Stimulated activated CD8-positive, alpha-beta memory T cell treated with anti-CD3 and anti-CD28 coated beads, Interleukin-4, amount 100 ng/mL, for 48 hours (primary cell): Measurements from ENCODE around the gene TRMT44.
"Not testable (repeated sequence)": the region's sequence is repeated elsewhere in the genome, so short reads cannot be mapped to it uniquely, and the experiment has no call there.

Experiments used
- DNase-seq: peaks from one replicate; pipeline ENCODE4 v3.0.0-alpha.2; 2020

TRMT44 gene

DNA sequence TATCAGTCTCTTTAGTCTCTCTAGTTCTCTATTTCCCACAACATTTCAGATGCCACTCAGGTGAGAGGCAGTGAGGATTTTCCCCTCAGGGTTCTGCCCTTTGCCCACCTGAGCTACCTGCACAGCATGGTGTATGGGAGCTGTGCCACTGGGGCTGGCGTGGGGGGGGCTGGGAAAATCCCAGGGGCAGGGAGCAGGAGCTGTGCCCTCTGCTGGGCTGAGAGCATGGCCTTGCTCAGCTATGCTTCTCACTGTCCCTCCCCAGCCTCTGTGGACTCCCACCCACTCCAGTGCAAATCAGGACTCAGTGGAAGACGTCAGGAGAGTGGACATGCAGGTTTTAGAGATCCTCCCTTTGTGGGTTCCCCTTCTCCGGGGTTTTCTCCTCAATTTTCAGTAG, 57.2 kb downstream of the TRMT44 start:
- DNase-seq = no peak

DNA sequence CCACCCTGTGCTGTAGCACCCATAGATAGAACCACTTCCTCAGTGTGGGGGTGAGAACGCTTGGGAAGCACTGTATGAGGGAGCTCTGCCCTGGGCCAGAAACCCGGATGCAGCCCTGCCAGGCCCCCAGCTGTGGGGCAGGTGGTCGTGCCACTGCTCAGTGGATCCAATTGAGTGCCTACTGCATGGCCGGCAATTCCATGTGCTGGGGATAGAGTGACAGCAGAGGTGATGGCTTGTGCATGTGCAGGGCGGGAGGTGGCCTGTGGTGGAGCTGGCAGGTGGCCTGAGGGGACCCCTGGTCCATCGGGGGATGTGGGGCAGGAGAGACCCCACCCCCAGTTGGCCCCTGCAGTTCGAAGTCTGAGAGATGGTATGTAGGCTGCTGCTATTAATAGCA, 60.4 kb downstream of the TRMT44 start:
- no peak for DNase-seq

DNA sequence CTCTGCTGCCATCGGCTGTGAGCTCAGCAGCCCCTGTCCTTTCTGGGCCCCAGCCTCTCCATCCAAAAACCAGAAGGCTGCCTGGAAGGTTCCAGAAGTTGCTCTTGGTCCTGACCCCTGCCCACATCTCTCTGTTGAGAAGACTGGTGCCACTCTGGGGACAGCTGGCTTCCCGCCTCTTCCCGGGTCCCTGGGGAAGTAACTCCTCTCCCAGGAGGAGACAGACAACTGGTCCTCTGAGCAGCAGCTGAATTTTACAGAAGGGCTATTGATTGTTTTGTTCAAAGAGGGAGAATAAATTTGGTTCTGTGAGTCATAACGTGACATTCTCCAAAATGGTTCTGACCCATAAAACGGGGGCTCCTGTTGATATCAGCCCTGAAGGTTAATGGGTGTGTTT, 61.2 kb downstream of the TRMT44 start:
- DNase-seq = no peak

DNA sequence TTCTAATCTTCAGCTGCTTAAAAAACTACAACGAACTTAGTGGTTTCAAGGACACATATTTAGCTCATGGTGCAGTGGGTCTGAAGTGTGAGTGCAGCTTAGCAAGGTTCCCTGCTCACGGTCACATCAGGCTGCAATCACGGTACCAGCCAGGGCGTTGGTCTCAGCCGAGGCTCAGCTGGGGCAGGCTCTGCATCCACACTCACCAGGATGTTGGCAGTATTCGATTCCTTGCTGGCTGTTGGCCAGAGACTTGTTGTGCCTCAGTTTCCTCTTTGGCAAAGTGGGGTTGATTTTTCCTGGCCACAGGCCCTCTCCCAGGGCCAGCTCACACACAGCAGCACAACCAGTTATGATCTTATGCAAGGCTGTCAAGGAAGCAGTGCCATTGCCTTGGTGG, 61.8 kb downstream of the TRMT44 start:
- no peak for DNase-seq

DNA sequence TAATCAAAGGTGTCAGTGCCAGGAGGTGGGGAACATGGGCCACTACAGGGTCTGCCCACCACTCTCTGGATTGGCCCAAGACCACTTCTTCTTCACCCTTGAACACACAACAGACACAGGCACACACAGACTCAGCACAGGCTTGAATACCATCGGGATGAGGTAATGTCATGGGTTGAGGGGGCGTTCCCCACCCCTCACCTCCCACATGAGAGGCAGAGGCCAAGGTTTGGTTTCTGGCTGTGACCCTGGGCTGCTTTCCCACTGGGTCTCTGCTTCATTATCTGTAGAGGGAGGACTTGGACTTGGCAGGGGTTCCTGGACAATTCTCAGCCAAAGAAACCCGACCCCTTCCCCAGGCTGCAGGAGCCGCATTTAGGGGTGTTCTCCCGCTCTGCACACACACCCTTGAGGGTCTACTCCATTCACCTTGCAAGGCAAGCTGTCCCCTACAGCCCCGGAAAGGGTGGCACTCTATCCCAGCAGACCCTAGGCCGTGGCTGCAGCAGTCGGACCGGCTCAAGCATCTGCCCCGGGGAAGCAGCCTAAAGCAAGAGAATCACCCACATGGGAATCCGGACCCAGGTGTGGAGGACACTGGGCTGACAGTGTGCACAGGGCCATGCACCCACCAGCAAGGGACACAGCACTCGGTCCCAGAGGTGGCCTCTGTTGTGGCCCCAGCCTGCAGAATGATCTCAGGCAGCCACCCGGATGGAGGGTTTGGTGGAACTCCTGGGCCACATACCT, 62.4 kb downstream of the TRMT44 start:
- no peak for DNase-seq

DNA sequence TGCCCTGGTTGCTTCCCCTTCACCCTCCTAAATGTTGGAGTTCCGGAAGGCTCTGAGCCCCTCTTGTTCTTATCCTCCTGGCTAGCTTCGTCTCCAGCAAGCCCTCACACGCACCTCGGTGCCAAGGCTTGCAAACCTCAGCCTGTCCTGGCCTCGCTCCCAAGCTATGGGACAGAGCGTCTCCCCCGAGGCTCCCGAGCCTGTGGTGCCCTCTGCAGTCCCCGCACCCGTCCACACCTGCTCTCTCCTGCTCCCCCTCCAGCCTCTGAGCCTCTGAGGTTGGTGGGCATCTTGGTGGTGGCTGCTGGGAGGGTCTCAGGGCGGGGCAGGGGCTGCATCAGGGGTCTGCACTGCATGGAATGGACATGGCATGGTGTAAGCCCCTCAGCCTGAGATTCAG, 63.2 kb downstream of the TRMT44 start:
- no peak for DNase-seq

DNA sequence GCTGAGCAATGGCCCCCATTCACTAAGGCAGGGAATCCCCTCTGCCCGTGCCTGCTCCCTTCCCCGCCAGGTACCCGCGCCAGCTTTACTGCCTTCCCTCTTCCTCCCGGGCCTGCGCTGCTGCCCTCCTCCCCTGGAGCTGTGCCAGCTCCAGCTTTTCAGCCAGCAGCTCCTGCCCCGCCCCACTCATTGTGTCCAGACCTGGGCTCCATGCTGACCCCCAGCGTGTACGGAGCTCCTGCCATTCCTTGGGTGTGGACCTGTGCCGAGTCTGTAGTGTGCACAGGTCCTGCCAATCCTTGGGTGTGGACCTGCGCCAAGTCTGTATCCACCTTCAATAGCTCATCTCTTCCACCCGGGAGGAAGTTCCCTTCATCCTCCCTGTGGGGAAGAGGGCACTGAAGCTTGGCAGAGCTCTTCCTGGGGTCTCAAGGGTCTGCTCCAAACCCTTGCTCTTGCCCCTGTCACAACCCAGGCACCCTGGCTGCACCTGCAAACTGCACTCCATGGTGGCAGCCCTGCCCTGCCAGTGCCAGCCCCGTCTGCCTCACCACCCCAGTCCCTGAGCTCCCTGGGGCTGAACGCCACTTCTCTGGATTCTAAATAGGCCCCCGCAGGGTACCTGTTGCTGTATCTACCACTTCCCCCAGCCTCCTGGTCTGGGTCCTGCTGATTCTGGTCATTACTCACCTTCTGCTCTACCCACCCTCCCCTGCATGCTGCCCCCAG, 63.9 kb downstream of the TRMT44 start:
- DNase-seq = no peak

DNA sequence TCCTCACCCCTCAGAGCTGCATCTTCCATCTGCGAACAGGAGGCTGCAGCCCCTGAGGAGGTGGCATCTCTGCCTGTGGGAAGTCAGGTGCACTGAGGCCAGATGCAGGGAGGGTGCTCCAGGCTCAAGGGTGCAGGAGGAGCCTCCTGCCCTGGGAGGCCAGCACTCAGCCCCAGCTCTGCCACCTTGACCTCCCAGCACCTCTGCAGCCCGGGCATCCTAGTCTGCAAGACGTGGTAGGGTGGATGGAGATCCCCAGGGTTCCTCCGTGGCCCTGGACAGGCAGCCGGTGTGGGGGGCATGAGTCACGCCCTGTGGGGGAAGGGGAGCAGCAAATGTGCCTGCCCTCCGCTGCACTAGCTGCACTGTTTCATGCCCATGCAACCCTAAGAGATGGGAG, 64.7 kb downstream of the TRMT44 start:
- no peak for DNase-seq

DNA sequence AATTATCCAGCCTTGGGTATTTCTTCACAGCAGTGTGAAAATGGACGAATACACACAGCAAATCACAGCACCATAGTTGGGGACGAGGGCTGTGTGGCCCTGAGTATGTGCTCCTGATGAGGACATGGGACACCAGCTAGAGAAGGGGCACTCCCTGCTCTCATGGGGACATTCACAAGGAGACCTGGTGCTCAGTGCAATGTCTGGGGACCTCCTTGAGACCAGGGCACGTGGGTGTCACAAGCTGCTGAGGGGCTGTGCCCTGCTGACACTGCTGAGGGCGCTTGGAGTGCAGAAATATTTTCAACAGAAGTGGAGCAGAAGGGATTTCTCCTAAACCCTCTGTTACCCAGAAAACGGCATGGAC, 65.4 kb downstream of the TRMT44 start:
- no peak for DNase-seq

DNA sequence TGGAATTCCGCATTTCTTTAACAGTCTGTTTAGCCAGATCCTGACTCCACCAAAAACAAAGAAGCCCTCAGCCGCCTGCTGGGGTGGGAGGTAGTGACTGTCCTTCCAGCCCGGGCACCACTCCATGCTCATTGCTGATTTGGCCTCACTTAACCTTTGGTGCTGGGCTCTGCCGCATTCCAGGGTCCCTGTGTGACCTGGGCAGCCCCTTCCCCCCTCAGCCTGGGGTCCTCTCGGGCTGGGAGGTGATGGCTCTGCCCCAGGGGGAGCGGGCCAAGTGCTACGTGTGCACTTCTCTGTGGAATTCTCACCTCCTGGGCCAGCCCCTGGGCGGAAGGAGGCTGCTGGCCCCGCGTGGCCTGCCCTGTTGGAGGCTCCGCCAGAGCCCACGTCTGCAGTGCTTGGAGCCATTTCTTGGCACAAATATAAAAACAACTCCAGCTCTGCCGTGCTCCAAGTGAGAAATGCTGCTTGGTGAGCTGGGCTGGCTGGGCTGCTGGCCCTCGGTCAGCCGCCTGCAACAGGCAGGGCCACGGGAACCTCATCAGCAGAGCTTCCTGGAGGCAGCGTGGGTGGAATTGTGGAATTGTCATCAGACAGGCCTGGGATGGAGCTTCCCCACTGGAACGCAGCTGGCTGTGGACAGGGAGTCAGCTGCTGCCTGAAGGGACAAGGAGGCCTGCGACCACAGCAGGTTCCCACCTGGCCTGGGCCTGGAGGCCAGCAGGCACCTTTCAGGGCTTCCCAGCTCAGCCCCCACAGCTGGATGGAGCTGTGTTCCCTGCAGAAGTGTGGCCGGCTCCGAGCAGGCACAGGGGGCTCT, 66.0 kb downstream of the TRMT44 start:
- DNase-seq = no peak

DNA sequence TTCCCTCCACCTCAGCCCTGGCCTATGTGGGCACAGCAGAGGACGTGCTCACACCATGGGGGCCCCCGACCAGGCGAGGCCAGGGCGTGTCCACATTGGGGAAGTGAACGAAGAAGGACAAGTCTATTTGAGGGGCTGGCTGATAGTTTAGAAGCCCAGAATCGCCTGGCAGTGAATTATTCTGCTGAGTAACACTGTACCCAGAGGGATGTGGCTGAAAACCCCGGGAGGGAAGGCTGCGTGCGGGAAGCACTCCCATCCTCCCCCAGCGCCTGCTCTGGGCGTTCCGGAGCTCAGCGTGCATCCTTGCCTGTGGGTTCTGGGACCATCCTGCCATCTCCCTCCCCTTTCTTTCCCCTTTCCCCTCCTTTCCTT, 66.6 kb downstream of the TRMT44 start:
- DNase-seq = no peak

DNA sequence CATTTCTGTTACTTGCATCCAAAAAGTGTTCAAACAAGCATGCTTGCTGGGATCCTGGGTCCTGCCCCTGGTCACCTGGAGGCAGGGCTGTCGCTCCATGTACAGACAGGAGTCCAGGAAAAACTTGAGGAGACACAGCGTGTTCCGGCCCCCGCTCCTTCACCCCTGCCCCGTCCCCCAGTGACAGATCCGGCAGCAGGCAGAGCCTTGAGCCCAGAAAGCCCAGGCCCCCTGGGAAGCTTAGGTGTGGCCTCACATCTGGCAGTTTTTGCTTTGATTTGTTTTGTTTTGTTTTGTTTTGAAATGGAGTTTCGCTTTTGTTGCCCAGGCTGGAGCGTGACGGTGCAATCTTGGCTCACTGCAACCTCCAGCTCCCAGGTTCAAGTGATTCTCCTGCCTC, 67.0 kb downstream of the TRMT44 start:
- no peak for DNase-seq

DNA sequence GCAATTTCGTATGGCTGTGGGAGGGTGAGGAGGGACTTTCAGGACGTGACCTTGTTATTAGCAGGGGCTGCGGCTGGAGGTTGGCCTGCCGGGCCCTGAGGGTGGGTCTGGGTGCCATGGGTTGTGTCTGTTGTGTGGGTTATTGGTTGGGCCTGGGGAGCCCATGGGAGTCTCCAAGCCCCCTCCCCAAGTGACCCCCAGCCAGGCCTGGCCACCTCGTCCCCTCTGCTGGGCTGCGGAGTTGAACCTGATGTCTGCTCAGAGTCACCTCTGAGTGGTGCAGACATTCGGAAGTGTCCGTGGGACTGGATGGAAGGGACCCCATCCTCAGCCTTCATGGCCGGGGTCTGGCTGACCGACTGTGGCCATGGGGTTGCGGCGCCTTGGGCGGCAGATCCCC, 67.7 kb downstream of the TRMT44 start:
- no peak for DNase-seq

DNA sequence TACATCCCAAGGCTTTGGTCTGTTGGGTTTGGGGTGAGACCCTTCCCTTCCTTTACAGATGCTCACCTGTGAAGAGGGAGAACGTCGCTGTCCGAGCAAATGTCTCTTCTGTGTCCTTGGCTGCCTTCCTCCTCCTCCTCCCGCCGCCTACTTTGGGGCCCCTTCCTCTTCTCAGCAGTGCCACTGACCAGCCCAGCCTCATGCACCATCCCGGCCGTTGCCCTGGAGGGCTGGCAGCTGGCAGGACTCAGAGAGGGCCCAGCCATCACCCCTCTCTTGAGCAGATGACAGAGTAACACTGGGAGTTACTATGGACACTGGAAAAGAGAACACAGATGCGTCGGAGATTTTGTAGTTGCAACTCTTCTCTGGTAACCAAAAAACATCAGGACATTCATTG, 68.2 kb downstream of the TRMT44 start:
- no peak for DNase-seq

DNA sequence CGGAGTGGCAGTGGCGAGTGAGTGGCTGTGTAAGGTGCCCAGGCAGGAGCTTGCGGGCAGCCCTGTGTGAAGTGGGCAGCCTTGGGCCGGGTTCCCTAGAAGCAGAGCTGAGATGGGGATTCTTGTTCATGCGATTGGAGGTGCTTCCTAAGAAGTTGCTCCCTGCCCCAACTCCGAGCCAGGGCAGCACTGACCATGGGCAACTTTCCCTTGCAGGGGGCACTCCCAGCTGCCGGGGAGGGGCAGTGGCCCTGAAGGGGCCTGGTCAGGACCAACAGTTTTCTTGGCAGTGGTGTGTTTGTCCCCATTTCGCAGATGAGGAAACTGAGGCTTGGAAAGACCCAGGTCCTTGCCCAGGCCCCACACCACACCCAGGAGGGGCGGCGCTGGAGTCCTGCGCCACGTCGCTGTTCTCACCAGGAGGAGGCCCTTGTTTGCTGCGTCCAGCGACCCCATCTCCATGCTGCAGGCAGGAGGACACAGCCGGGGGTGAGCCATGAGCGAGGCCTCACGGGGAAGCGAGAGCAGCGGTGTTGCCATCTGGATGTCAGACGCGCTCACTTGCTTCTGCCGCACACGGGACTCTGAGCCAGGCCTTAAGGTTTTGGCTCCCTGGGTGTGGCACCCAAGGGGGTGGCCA, 68.9 kb downstream of the TRMT44 start:
- no peak for DNase-seq

DNA sequence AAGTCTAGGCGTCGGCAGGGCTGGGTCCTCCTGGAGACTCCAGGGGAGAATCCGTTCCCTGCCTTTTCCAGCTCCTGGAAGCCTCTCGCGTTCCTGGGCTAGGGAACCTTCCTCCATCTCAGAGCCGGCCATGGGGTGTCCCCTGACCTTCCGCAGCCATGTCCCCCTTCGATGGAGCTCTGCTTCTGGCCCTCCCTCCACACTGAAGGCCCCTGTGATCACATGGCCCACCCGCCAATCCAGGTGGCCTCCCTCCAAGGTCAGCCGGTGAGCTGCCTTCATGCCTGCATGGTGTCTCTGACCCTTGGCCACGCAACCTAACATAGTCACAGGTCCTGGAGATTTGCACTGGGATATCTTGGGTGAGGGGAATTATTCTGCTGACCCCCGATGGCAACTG, 69.6 kb downstream of the TRMT44 start:
- DNase-seq = no peak

DNA sequence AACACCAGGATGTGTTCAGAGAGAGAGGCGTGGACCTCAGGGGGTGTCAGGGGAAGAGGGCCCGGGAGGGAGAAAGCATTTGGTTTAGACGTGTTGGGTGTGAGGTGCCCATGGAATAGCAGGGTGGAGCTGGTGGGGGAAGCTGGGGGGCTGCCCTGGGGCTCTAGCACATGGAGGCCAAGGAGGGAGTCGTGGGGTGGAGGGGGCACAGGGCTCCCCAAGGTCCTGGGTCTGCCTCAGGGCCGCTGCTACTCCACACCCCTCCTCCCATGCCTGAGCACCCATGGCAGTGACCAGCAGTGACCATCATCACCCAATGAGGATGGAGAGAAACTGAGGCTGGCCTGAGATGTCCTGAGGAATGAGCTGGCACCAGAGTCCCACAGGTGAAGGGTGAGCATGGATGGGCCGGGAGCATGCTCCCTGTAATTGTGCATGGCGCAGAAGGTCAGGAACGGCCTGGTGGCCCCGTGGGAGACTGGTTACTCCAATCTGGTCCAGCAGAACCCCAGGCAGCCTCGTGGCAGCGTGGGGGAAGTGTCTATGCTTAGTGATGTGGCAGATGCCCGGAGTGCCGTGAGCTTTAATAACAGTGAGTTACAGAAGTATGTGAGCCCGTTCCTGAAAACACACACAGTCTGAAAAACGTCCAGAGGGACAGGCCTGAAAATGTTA, 70.2 kb downstream of the TRMT44 start:
- DNase-seq = no peak

DNA sequence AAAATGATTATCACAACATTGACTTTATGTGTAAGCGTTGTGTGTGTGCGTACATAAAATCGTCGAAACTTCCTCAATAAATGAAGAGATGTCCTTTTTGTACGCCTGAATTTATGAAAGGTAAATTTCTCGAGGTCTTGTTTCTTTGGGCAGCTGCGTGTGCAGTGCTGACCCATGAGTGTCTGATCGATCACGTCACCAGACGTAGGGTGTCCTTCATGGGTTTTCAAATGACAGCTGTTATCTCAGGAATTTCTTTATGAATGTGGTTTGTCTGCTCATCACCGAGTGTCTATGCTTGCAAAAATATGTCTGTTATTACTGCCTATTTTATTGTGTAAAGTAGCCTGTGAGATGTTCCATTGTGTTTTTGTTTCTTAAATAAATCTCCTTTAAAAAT, 71.9 kb downstream of the TRMT44 start:
- no peak for DNase-seq

DNA sequence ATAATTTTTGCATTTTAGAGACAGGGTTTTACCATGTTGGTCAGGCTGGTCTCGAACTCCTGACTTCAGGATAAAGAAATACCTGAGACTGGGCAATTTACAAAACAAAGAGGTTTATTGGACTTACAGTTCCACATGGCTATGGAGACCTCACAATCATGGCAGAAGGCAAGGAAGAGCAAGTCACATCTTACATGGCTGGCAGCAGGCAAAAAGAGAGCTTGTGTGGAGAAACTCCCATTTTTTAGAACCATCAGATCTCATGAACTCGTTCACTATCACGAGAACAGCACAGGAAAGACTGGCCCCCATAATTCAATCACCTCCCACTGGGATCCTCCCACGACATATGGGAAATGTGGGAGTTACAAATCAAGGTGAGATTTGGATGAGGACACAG, 72.5 kb downstream of the TRMT44 start:
- DNase-seq = not testable (repeated sequence)

DNA sequence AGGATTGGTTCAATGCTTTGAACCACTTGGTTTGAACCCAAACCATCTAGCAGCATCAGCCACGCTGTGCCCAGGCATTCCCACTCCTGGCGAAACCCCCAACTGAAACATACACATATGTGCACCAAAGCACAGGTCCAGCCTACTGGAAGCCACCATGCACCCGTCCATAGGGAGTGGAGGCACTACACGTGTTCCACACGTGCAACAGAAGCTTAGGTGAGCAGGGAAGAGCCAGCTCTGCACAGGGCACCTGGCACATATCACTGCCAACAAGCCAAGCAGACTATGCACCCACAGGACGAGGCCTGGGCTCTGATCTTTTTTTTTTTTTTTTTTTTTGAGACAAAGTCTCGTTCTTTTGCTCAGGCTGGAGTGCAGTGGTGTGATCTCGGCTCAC, 73.4 kb downstream of the TRMT44 start:
- no peak for DNase-seq

DNA sequence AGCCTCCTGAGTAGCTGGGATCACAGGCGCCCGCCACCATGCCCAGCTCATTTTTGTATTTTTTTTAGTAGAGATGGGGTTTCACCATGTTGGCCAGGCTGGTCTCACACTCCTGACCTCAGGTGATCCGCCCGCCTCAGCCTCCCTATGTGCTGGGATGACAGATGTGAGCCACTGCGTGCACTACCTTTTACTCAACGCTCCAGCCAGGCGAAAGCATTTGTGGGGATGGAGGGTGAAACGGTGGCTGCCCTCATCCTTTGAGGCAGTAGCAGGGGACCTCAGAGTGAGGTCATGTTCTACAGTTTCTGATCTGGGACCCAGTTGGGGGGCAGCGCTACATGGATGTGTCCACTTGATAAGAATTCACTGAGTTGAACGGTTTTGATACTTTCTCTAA, 73.8 kb downstream of the TRMT44 start:
- DNase-seq = no peak

DNA sequence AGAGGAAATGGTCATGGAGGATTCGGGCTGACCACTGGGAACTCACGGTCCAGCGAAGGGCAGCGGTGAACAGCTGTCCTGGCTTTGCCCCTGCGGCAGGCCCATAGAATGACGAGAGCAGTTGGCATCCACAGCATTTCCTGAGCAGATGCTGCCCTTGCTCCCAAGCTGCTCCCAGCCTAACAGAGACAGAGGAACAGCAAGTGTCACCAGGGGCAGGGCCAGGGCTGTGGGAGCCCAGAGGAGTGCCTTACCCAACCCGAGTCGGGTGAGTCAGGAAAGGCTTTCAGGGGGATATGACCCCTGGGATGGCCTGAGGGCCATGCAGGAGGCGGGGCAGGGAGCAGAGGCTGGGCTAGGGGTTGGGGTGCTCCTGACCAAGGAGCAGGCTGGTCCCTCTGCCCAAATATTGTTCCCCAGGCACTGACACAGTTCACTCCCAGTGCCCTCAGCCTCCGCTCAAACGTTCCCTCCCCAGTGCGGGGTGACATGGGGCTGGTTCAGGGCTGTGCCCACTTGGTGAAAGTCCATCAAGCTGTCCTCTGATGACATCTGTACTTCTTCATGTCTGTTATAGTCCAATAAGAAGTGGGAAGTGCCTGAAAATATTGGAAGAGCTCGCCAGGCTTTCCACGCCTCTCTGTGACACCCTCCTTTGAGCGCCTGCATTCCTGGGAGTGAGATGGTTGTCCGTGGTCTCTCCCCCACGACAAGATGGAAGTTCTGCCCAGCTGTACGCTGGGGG, 74.9 kb downstream of the TRMT44 start:
- DNase-seq = no peak
